ENCODE data around the gene RTL10.

GRCh38 chr22:19887256-19887985 lies 32.7 kb upstream of the RTL10 start:
- no peak for TF ChIP-seq CTCF (tag by site-specific recombination; IDR thresholded peaks at IDR 0.05)
- TF ChIP-seq ZNF280C (tag by site-specific recombination; IDR thresholded peaks at IDR 0.05): no peak
- no peak for TF ChIP-seq ZNF223 (tag by site-specific recombination; IDR thresholded peaks at IDR 0.05)
- no peak for TF ChIP-seq ZNF157 (tag by site-specific recombination; IDR thresholded peaks at IDR 0.05)
- TF ChIP-seq, protein P1, sequence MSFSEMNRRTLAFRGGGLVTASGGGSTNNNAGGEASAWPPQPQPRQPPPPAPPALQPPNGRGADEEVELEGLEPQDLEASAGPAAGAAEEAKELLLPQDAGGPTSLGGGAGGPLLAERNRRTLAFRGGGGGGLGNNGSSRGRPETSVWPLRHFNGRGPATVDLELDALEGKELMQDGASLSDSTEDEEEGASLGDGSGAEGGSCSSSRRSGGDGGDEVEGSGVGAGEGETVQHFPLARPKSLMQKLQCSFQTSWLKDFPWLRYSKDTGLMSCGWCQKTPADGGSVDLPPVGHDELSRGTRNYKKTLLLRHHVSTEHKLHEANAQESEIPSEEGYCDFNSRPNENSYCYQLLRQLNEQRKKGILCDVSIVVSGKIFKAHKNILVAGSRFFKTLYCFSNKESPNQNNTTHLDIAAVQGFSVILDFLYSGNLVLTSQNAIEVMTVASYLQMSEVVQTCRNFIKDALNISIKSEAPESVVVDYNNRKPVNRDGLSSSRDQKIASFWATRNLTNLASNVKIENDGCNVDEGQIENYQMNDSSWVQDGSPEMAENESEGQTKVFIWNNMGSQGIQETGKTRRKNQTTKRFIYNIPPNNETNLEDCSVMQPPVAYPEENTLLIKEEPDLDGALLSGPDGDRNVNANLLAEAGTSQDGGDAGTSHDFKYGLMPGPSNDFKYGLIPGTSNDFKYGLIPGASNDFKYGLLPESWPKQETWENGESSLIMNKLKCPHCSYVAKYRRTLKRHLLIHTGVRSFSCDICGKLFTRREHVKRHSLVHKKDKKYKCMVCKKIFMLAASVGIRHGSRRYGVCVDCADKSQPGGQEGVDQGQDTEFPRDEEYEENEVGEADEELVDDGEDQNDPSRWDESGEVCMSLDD (tag by site-specific recombination; IDR thresholded peaks at IDR 0.05): no peak
- no peak for TF ChIP-seq ZNF549 (tag by site-specific recombination; IDR thresholded peaks at IDR 0.05)
- TF ChIP-seq ZNF274 (IDR thresholded peaks at IDR 0.05; ENCODE audit: low read length): no peak
- TF ChIP-seq ZNF274 (tag by site-specific recombination; IDR thresholded peaks at IDR 0.05; ENCODE audit: borderline replicate concordance): no peak
- no peak for TF ChIP-seq ZBTB20 (tag by site-specific recombination; IDR thresholded peaks at IDR 0.05)
- no peak for TF ChIP-seq ZNF837 (tag by site-specific recombination; IDR thresholded peaks at IDR 0.05)
- no peak for TF ChIP-seq ZBTB17 (tag by site-specific recombination; IDR thresholded peaks at IDR 0.05)
- no peak for TF ChIP-seq ZNF133 (tag by site-specific recombination; IDR thresholded peaks at IDR 0.05)
- no peak for TF ChIP-seq ZNF510 (tag by site-specific recombination; IDR thresholded peaks at IDR 0.05; ENCODE audit: insufficient replicate concordance)
- no peak for TF ChIP-seq ZNF843 (tag by site-specific recombination; IDR thresholded peaks at IDR 0.05)
- no peak for TF ChIP-seq YY1 (tag by site-specific recombination; IDR thresholded peaks at IDR 0.05)
